OCI-LY3 (cell line): ENCODE results near the gene TSC22D1.

ENCODE experiments used
- H2AFZ ChIP-seq: fragments of 200-600, 300-600 bp; shearing (Covaris generic); 2 replicates; pipeline ENCODE4 v1.6.0; 2014; ENCODE audit warnings: antibody characterized with exemption, low read depth, low read length
- H3K27ac ChIP-seq: fragments of 200-600, 300-600 bp; sonication (generic); 2 replicates; pipeline ENCODE4 v1.5.1; 2014; ENCODE audit warnings: mild to moderate bottlenecking, low read length, moderate library complexity, mixed read lengths
- H3K27me3 ChIP-seq: fragments of 200-600, 300-600 bp; sonication (generic); 2 replicates; pipeline ENCODE4 v1.6.1; 2014; ENCODE audit warnings: low read depth, low read length, mixed read lengths
- H3K36me3 ChIP-seq: fragments of 200-600, 300-600 bp; sonication (generic); replicated peaks from 2 replicates; pipeline ENCODE3; 2014; ENCODE audit warnings: low read depth, low read length, mixed read lengths
- H3K4me1 ChIP-seq: fragments of 300-600, 200-600 bp; sonication (generic); 2 replicates; pipeline ENCODE4 v1.6.1; 2014; ENCODE audit warnings: low read length, mixed read lengths
- H3K4me2 ChIP-seq: fragments of 200-600, 300-600 bp; sonication (generic); 2 replicates; pipeline ENCODE4 v1.6.1; 2014; ENCODE audit warnings: low read length, mixed read lengths
- H3K4me3 ChIP-seq: fragments of 300-600, 200-600 bp; sonication (generic); 2 replicates; pipeline ENCODE4 v1.5.1; 2014; ENCODE audit warnings: antibody characterized with exemption, mild to moderate bottlenecking, low read length, moderate library complexity
- H3K79me2 ChIP-seq: fragments of 300-600, 200-600 bp; shearing (Covaris generic); 2 replicates; pipeline ENCODE4 v1.6.1; 2014; ENCODE audit warnings: mild to moderate bottlenecking, low read length, mixed read lengths
- H3K9ac ChIP-seq: fragments of 300-600, 200-600 bp; shearing (Covaris generic); 2 replicates; pipeline ENCODE4 v1.6.0; 2014; ENCODE audit warnings: mild to moderate bottlenecking, low read length, moderate library complexity
- H3K9me3 ChIP-seq: fragments of 200-600, 300-600 bp; shearing (Covaris generic); 2 replicates; pipeline ENCODE4 v1.6.1; 2014; ENCODE audit warnings: low read length, mixed read lengths; ENCODE audit not compliant: insufficient read depth
- H4K20me1 ChIP-seq: fragments of 200-600, 300-600 bp; sonication (generic); 2 replicates; pipeline ENCODE4 v1.6.1; 2016; ENCODE audit warnings: low read length, mixed read lengths; ENCODE audit not compliant: insufficient read depth
- CTCF ChIP-seq: fragments of 200-600, 300-600 bp; sonication (generic); IDR thresholded peaks from 2 replicates; pipeline ENCODE4 v1.5.1; 2014; ENCODE audit warnings: antibody characterized with exemption, low read length, low read depth
- EZH2phosphoT487 ChIP-seq: fragments of 200-600 bp; shearing (Covaris generic); IDR thresholded peaks from 2 replicates; pipeline ENCODE4 v1.6.1; 2018; ENCODE audit warnings: antibody characterized with exemption, mixed run types, low read depth

Gene TSC22D1

GRCh38 chr13:44435919-44436510 is 140.1 kb downstream of the TSC22D1 start:
- peaks cover 18% of the 10 kb centered on the region for H3K4me1 ChIP-seq
- peak overlapping the region; percentile 68 for H3K9ac ChIP-seq

GRCh38 chr13:44435142-44435918 is 140.8 kb downstream of the TSC22D1 start:
- peak overlapping the region; percentile 83 for H3K4me2 ChIP-seq
- H3K9ac ChIP-seq: peak overlapping the region; percentile 68
- H3K27ac ChIP-seq: no peak overlapping the region
- H3K4me1 ChIP-seq: peaks cover 18% of the 10 kb centered on the region
- TF ChIP-seq CTCF: no peak
- no peak for TF ChIP-seq EZH2phosphoT487
- peak overlapping the region; percentile 73 for H2AFZ ChIP-seq
- no peaks in the 10 kb centered on the region for H3K79me2 ChIP-seq
- no peaks in the 10 kb centered on the region for H3K36me3 ChIP-seq
- H3K4me3 ChIP-seq: peak overlapping the region; percentile 77
- H4K20me1 ChIP-seq: no peaks in the 10 kb centered on the region
- peaks cover 11% of the 10 kb centered on the region; the same call in 1 of the 2 replicates for H3K27me3 ChIP-seq
- no peaks in the 10 kb centered on the region for H3K9me3 ChIP-seq

More at GRCh38 chr13:44435919-44436510, 140.1 kb downstream of the TSC22D1 start:
- H3K27ac ChIP-seq: no peak overlapping the region
- no peaks in the 10 kb centered on the region for H4K20me1 ChIP-seq
- peak overlapping the region; percentile 83 for H3K4me2 ChIP-seq
- TF ChIP-seq EZH2phosphoT487 (no peak), CTCF (no peak)
- no peaks in the 10 kb centered on the region for H3K9me3 ChIP-seq
- peaks cover 11% of the 10 kb centered on the region; the same call in 1 of the 2 replicates for H3K27me3 ChIP-seq
- no peaks in the 10 kb centered on the region for H3K79me2 ChIP-seq
- H3K36me3 ChIP-seq: no peaks in the 10 kb centered on the region
- peak overlapping the region; percentile 73 for H2AFZ ChIP-seq
- H3K4me3 ChIP-seq: peak overlapping the region; percentile 77

- peaks cover 11% of the 10 kb centered on the region; the same call in 1 of the 2 replicates for H3K27me3 ChIP-seq
- peak overlapping the region; percentile 77 for H3K4me3 ChIP-seq
- H3K27ac ChIP-seq: no peak overlapping the region
- H3K4me2 ChIP-seq: peak overlapping the region; percentile 83
- no peaks in the 10 kb centered on the region for H3K36me3 ChIP-seq
- H3K4me1 ChIP-seq: peaks cover 18% of the 10 kb centered on the region
- H3K9me3 ChIP-seq: no peaks in the 10 kb centered on the region
- H4K20me1 ChIP-seq: no peaks in the 10 kb centered on the region
- 0 out of 2 replicates have a peak overlapping the region, but pooled peaks have one; percentile 13 for H2AFZ ChIP-seq
- H3K79me2 ChIP-seq: no peaks in the 10 kb centered on the region
- TF ChIP-seq EZH2phosphoT487: no peak
- TF ChIP-seq CTCF: no peak
- H3K9ac ChIP-seq: peak overlapping the region; percentile 51
Observed at GRCh38 chr13:44434766-44435141, 141.4 kb downstream of the TSC22D1 start.
